Peyer's patch (tissue), 4 donors: ENCODE measurements around the gene SRGAP1. TPM values are rescaled to one million over a fixed set of nuclear protein-coding genes. Genes with fewer than 3 reads are reported as not detected.

Experiments
- DNase-seq, 3 donors: peaks; one replicate each; pipeline ENCODE4 v3.0.0-alpha.2; 2017 to 2019
- H3K27ac ChIP-seq, 4 donors: fragments of 200-600 bp; sonication (generic); one replicate each; pipeline ENCODE4 v1.5.1; 2016 to 2019
- H3K27me3 ChIP-seq, 2 donors: fragments of 200-600 bp; sonication (generic); one replicate each; pipeline ENCODE4 v1.5.1; 2019
- H3K36me3 ChIP-seq, 3 donors: fragments of 200-600 bp; sonication (generic); one replicate each; pipeline ENCODE4 v1.5.1; 2016 to 2019
- H3K4me1 ChIP-seq, 4 donors: fragments of 200-600 bp; sonication (generic); one replicate each; pipeline ENCODE4 v1.5.1; 2016 to 2019
- H3K4me3 ChIP-seq, 4 donors: fragments of 200-600 bp; sonication (generic); 1 replicate in 3 of 4; 2 replicates in 1 of 4; pipeline ENCODE4 v1.5.1; 2016 to 2019; ENCODE audit warnings: mild to moderate bottlenecking in 1 of 4
- H3K9me3 ChIP-seq, 4 donors: fragments of 200-600 bp; sonication (generic); one replicate each; pipeline ENCODE4 v1.5.1; 2016 to 2019; ENCODE audit warnings: mild to moderate bottlenecking in 1 of 4
- CTCF ChIP-seq, 6 experiments: fragments of 450-650 bp in 4 of 6; fragments of 200-600 bp in 2 of 6; sonication (generic) in 1 of 6; IDR thresholded peaks; one replicate each; pipeline ENCODE4 v1.5.1; 2017 to 2019; ENCODE audit warnings: antibody characterized with exemption in 6 of 6, mild to moderate bottlenecking in 3 of 6, moderate library complexity in 1 of 6
- POLR2A ChIP-seq, 2 donors: fragments of 450-650 bp; IDR thresholded peaks; one replicate each; pipeline ENCODE4 v1.5.1; 2017; ENCODE audit warnings: antibody characterized with exemption in 2 of 2, mild to moderate bottlenecking in 2 of 2, moderate library complexity in 2 of 2
- total RNA-seq, 4 donors: library from RNA; depleted of rRNA; stranded (reverse); fragments of >200 nt; gene quantifications; one replicate each; pipeline ENCODE4 v1.1.0, GENCODE V29; 2016

SRGAP1 gene
- total RNA-seq, 4 donors from 2014 or later: 5.8 to 92.4 (median 16.4) TPM

DNA sequence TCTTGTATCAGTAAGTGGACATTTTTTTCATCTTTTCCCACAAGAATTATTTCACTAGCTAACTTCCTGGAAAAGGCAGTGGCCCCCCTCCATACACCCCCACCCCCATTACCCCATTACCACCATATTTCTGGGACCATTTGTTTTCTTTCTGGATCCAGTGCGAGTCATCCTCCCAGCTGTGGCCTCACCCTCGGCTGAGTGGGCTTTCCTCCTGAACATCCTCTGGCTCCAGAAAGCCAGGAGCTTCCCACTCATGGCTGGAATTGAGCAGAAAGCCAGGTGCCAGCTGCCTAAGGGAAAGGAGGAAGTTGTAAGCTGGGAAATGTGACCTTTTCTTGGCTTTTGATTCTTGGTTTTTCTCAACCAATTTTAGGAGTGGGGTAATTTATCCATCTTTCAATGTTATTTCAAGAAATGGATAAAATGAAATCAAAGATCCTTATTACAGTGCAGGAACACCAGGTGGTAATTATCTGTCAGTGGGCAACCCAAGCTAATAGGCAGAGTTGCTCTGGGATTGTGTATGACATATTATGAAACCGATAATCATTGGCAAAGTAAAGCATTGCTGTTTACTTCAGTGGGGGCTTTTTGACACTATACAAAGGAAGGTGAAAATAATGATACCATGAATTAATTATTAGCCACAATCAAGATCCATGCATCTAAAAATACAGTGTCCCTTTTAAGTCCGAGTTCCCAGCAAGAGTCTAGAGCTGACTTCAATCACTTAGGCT is 253.0 kb downstream of the SRGAP1 start:
- no peak for TF ChIP-seq CTCF (IDR thresholded peaks at IDR 0.05)
- TF ChIP-seq POLR2A (IDR thresholded peaks at IDR 0.05): no peak
- Histone ChIP-seq H3K27me3 (no peaks in the 10 kb centered on the region), H3K4me1 (no peaks in the 10 kb centered on the region), H3K36me3 (peaks cover 0 to 2% (median 0%) of the 10 kb centered on the region in 3 donors), H3K27ac (no peak overlapping the region), H3K4me3 (no peak overlapping the region), H3K9me3 (no peaks in the 10 kb centered on the region)
- DNase-seq: no peak

- DNase-seq: no peak
- H3K9me3 ChIP-seq: no peaks in the 10 kb centered on the region
- no peak overlapping the region for H3K4me3 ChIP-seq
- H3K4me1 ChIP-seq: no peaks in the 10 kb centered on the region
- TF ChIP-seq POLR2A (IDR thresholded peaks at IDR 0.05) (no peak), CTCF (IDR thresholded peaks at IDR 0.05) (no peak)
- H3K36me3 ChIP-seq: peaks cover 0 to 2% (median 0%) of the 10 kb centered on the region in 3 donors
- H3K27ac ChIP-seq: peak overlapping the region in 1 of 4 donors; percentile 25
- H3K27me3 ChIP-seq: no peaks in the 10 kb centered on the region
Measured at GRCh38 chr12:64098709-64099354, 254.3 kb downstream of the SRGAP1 start.

DNA sequence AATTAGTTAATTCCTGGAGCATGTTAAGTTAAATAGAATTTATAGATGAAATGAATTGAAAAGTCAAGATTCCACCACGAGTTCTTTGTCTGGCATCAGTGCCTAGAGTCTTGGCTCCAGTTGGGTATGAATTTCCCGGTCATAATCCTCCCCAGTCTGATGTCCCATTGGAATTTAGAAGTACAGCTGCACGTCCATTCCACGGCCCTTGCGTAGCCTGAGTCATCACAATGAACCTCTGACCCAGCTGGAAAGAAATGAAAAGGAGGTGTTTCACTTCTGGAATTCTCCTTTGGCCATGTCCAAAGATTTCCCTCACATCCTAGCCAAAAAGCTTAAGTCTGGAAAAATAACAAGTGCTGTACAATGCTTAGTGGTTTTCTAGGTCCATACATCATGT is 254.9 kb downstream of the SRGAP1 start:
- Histone ChIP-seq H3K4me3 (no peak overlapping the region), H3K36me3 (peaks cover 0 to 5% (median 0%) of the 10 kb centered on the region in 3 donors)

DNA sequence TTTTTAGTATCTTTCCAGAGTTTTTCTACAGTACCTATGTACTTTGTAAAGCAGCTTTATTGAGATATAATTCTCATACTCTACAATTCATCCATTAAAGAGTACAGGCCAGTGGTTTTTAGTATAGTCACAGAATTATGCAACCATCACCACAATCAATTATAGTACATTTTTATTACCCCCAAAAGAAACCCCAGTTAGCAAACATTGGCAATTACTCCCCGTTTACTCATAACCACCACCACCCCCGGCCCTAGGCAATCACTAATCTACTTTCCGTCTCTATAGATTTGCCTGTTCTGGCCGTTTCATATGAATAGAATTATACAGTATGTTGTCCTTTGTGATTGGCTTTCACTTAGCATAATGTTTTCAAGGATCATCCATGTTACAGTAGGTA is 257.8 kb downstream of the SRGAP1 start:
- DNase-seq: no peak
- H3K27ac ChIP-seq: no peak overlapping the region
- no peaks in the 10 kb centered on the region for H3K4me1 ChIP-seq
- H3K36me3 ChIP-seq: peaks cover 0 to 5% (median 0%) of the 10 kb centered on the region in 3 donors
- no peaks in the 10 kb centered on the region for H3K9me3 ChIP-seq
- no peak for TF ChIP-seq POLR2A (IDR thresholded peaks at IDR 0.05)
- no peak for TF ChIP-seq CTCF (IDR thresholded peaks at IDR 0.05)
- H3K27me3 ChIP-seq: no peaks in the 10 kb centered on the region
- no peak overlapping the region for H3K4me3 ChIP-seq

More for the DNA sequence above, 254.9 kb downstream of the SRGAP1 start:
- no peaks in the 10 kb centered on the region for H3K9me3 ChIP-seq
- peak overlapping the region in 1 of 4 donors; percentile 25 for H3K27ac ChIP-seq
- DNase-seq: no peak
- TF ChIP-seq POLR2A (IDR thresholded peaks at IDR 0.05): no peak
- TF ChIP-seq CTCF (IDR thresholded peaks at IDR 0.05): no peak
- no peaks in the 10 kb centered on the region for H3K27me3 ChIP-seq
- no peaks in the 10 kb centered on the region for H3K4me1 ChIP-seq

DNA sequence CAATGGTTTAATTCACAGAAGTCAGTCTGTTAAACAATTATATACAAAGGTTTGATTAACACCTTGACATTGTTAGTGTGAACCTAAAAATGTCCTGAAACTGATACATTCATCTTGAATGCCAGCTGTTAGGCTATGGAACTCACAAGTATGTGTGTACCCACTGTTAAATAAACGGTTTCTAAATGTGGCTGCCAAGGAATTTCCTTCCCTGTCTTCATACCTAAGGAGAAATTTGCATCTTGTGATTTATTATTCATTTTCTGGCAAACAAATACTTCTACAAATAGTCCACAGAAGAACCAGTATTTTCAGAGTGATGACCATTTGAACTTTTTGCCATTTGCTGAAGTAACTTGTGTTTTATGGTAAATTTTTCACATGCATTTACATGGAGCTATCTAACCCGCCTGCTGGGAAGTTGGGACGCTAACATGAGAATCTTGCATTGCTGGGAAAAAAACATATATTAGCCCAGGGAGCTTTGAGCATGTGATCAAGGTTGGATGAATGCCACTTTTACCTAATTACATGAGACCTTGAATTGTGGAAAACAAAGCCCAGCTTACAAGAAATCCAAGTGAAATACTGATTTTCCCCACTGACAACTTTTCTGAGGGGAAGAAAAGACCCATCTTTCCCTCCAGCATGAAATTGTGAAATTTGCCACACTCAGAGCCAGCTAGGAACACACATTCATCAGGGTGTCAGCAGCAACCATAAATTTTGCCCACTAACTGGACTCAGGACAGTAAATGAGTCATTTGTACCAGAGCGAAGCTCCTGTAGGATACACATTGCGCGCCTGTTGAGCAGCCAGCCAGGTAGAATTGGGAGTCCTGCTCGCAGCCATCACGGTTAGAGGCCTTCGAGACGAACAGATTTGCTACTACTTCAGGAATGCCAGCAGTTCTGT is 259.6 kb downstream of the SRGAP1 start:
- DNase-seq: no peak
- H3K27me3 ChIP-seq: no peaks in the 10 kb centered on the region
- TF ChIP-seq CTCF (IDR thresholded peaks at IDR 0.05) (no peak), POLR2A (IDR thresholded peaks at IDR 0.05) (no peak)
- H3K27ac ChIP-seq: peak overlapping the region in 1 of 4 donors; percentile 49
- H3K4me1 ChIP-seq: no peaks in the 10 kb centered on the region
- peaks cover 0 to 8% (median 0%) of the 10 kb centered on the region in 3 donors for H3K36me3 ChIP-seq
- H3K4me3 ChIP-seq: no peak overlapping the region
- H3K9me3 ChIP-seq: no peaks in the 10 kb centered on the region
